A673 (cell line): ENCODE data around the gene IFNA5.

Source experiments
- EZH2 ChIP-seq: fragments of 200-600 bp; sonication (generic); IDR thresholded peaks from 2 replicates; pipeline ENCODE4 v1.6.1; 2017; ENCODE audit warnings: borderline replicate concordance, low read depth, mild to moderate bottlenecking, mixed read lengths, antibody characterized with exemption, low read length; ENCODE audit not compliant: poor library complexity, severe bottlenecking
- TF ChIP-seq, protein P1 (sequence below): fragments of 300-800, 200-600 bp; sonication (generic); conservative IDR thresholded peaks from 2 replicates; pipeline ENCODE4 v1.5.1; 2017; ENCODE audit warnings: low read depth, mild to moderate bottlenecking, antibody characterized with exemption, low read length, moderate library complexity, mixed read lengths

DNA sequence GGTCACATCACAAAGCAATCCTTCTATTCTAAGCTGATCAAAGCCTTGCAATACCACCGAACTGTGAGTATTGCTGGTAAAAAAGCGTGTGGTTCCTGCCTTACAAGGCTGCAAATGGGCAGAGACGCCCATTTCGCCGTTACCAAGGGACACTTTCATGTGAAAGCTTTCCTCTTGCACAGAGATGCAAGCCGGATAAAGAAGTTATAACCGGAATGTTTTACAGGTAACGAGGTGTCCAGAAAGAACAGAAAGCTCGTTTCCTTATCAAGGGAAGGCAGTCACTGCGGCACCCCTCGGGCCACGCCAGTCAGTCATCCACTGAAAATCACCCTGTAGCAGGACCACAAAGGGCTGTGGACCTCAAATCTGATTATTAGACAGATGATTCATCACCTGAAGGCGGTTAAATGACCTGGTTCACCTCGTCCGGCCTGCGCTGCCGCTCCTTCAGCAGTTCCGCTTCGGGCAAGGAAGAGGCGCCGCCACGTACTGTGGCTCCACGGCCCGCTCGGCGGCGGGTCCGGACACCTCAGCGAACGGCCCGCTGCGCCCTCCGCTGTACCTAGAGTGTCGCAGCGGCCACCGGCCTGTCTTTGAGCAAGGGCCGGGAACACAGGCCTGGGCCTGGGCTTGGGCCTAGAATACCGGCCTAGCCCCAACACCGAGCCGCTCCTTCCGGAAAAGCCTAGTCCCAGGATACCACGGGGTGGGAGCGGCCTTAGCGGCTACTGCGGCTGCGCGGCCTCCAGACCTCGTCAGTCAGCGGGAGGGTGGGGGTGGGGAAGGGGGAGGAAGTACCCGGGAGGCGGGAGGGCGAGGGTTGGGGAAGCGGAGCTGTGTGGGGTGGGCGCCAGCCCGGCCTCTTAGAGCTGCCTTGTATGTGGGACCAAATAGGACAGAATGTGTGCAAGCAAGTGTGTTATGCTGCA lies 29.9 kb upstream of the IFNA5 start, which contains the start of gene KLHL9:
- TF ChIP-seq EZH2 = no peak
- TF ChIP-seq, protein P1, sequence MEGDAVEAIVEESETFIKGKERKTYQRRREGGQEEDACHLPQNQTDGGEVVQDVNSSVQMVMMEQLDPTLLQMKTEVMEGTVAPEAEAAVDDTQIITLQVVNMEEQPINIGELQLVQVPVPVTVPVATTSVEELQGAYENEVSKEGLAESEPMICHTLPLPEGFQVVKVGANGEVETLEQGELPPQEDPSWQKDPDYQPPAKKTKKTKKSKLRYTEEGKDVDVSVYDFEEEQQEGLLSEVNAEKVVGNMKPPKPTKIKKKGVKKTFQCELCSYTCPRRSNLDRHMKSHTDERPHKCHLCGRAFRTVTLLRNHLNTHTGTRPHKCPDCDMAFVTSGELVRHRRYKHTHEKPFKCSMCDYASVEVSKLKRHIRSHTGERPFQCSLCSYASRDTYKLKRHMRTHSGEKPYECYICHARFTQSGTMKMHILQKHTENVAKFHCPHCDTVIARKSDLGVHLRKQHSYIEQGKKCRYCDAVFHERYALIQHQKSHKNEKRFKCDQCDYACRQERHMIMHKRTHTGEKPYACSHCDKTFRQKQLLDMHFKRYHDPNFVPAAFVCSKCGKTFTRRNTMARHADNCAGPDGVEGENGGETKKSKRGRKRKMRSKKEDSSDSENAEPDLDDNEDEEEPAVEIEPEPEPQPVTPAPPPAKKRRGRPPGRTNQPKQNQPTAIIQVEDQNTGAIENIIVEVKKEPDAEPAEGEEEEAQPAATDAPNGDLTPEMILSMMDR = no peak
